Measurements from ENCODE around the gene KRT6C.
"Not testable (repeated sequence)": the region's sequence is repeated elsewhere in the genome, so short reads cannot be mapped to it uniquely, and the experiment has no call there.

KRT6C gene

DNA sequence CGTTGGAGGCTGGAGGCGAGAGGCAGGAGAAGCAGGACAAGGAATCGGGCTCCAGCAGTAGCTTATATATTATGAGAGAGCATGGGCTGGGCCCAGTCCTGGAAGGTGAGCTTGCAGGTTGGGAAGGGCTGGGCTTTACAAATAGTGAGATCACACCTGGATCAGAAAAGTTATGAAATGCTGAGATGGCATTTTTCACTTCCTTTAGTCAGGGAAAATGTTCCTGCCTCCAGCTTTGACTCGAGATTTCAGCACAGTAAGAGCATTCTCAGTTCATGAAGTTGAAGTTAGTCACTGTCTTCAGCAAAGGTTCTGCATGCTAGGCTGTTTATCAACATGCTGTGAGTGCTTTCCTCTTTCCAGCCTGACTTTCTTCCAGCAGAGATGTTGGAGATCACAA lies at the start of gene KRT6C:
Gene KRT6C, minus strand, starts transcription at position 38 of the 400 bp plus-strand sequence. CDS start 68 bp downstream, outside the sequence.
- DNase-seq (ENCODE audit: low read depth in 2 of 2) = no peak

DNA sequence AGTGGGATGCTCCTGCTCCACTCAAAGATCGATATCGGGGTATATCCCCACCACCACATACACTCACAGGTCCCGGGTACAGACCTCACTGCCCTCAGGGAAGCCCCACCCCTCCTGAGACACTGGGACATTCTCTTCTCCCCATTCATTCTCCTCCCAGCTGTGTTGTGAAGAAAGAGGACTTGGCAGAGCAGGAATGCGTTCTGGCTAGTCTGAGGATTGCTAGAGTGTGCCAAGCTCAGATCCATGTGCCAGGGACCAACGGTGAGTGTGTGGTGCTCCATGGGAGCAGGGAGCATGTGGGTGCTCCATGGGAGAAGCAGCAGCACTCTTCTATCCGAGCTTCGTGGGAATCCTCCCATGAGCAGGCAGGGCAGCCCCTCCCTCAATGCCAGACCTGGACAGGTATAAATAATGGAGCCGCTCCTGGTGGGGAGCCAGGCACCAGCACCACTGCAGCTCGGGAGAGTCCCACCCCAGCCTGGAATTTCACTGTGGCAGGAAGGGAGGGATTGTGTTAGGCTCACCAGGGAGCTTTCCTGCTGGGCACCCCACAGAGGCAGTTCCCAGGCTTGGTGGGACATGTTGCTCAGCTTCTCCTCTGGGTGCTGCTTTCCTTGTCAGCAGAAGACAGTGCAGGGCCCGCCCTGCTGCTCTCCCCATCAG lies 48.9 kb upstream of the KRT6C start:
- no peak for DNase-seq (ENCODE audit: low read depth in 2 of 2)

DNA sequence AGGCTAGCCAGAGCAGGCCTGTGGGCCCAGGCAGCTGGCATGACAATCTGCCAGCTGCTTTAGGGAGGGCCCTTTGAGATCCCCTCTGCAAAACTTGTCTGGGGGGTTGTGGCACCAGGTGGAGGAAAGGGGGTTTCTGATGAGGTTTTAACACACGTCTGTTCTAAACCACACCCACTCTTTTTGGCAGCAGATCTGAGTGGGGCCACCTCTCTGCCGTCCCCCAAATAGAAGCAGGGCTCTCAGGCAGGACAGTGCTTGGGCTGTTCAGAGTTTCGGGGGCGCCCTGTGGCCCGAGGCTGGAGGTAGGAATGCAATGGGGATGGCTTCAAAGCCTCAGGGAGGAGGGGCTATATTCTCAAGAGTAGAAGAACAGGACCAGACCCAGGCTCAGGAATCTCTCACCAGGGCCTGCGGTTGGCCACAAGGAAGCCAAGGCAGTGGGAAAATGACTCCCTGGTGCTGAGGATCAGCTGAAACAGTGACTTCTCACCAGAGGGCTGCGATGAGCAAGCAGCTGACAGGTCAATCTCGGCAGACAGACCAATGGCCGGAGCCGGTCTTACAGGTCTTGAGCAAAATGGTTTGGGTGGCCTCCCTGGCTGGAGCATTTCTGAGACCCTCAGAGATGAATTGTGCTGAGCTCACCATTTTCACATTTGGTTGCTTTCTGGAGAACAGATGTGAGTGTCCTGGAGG lies 48.1 kb upstream of the KRT6C start:
- DNase-seq (ENCODE audit: low read depth in 2 of 2) = no peak

DNA sequence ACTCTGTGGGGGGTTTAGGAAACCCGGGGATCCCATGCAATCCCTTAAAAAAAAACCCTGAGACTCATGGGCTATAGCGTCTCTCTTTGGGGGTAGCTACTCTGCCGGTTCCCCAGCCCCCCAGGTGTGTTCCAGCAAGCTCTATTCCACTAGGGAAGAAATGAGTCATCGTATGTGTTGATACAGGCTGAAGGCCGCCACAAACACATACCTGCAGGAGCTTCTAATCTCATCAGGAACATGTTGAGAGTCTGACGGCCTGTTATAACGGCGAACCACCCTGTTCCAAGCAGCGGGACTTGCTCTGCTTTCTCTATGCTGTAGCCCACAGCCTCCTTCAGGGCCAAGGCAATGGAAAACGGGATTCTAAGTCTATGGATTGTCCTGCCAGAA lies 47.6 kb upstream of the KRT6C start:
- no peak for DNase-seq (ENCODE audit: low read depth in 2 of 2)

DNA sequence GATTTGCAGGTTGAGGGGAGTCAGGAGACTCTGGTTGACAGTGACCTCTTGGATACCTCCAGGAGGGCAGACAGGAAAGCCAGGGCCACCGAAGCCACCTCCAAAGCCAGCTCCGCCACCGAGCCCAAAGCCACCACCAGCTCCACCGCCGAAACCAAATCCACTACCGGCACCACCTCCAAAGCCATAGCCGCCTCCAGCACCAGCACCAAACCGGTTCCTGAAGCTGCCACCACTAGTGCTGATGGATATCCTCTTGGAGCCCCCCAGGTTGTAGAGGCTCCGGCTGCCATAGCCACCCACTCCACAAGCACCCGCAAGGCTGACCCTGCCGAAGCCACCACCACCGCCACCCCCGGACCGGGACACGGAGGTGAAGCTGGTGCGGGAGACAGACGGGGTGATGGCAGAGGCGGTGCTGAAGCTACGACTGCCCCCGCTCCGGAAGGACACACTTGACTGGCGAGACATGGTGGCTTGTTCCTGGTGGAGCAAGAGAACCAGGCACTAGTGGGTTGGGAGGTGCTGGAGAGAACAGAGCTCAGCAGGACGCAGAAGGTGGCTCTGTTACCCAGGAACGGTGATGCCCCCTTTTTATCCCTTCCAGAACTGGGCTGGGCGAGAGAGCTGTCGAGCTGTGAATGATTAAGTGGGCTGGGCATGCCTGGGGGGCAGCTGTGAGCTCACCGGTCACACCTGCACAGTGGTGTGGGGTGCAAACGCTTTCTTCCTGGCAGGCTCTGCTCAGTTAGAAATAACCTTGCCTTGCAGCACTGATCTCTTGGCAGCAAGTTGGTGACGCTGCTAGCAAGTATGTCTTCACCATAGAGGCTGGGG lies 46.4 kb upstream of the KRT6C start, which contains the start of gene KRT5:
Gene KRT5, minus strand, starts transcription at position 569 of the 837 bp plus-strand sequence. Its CDS starts 98 bp downstream, at position 471.
- no peak for DNase-seq (ENCODE audit: low read depth in 2 of 2)

DNA sequence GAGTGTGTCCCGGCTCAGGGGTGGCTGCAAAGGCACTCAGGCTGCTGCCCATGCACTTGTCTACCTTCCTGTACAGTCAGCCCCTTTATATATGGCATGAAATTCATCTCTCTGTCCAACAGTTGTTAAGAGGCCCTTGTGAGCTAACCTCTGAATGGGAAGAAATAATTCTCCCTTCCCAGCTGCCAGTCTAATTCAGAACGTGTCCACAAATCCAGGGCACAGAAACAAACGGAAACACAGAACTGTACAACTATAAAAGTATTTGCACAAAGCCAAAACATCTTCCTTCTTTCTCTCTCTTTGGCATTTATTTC lies 45.7 kb upstream of the KRT6C start:
- no peak for DNase-seq (ENCODE audit: low read depth in 2 of 2)

DNA sequence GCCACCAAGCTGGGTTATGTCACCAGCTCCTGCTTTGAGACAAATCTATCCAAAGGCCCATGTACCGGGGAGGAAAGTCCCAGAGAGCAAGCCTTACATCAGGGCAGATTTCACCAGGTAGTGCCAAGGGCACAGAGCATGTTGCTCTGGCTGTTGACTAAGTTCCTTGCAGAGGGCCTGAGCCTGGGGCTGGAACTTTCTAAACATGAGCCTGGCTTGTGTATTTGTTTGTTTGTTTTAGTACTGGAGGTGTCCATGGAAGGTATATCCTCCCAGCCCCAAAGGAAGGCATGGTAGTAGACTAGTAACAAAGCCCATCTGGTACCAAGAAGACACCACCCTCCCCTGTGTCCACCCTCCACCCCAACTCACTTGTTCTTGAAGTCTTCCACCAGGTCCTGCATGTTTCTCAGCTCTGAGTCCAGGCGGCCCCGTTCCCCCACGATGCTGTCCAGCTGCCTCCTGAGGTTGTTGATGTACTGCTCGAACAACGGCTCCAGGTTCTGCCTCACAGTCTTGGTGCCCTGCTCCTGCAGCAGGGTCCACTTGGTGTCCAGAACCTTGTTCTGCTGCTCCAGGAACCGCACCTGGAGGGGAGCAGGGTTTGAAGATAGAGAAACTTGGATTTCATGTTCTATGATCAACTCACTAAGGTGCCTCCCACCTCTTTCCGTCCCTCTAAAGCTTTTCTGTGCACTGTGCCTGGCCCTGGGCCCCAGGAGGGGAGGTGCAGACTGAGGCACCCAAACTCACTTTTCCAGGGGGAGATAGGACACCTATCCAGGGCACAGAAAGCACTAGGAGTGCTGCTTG lies 45.2 kb upstream of the KRT6C start:
- DNase-seq (ENCODE audit: low read depth in 2 of 2) = no peak

DNA sequence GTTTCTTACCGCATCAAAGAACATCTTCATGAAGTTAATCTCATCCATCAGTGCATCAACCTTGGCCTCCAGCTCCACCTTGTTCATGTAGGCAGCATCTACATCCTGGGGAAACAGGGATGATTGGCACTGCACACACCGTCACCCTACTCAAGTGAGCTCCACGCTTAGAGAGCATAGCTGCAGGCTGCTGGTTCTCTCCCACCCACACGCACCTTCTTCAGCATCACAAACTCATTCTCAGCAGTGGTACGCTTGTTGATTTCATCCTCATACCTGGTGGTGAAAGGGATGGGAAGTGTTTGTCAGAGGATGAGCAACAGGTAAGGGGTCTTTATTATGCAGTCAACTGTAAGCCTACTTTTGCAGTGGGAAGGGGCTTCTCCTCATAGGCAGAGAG lies 44.3 kb upstream of the KRT6C start:
- no peak for DNase-seq (ENCODE audit: low read depth in 2 of 2)

DNA sequence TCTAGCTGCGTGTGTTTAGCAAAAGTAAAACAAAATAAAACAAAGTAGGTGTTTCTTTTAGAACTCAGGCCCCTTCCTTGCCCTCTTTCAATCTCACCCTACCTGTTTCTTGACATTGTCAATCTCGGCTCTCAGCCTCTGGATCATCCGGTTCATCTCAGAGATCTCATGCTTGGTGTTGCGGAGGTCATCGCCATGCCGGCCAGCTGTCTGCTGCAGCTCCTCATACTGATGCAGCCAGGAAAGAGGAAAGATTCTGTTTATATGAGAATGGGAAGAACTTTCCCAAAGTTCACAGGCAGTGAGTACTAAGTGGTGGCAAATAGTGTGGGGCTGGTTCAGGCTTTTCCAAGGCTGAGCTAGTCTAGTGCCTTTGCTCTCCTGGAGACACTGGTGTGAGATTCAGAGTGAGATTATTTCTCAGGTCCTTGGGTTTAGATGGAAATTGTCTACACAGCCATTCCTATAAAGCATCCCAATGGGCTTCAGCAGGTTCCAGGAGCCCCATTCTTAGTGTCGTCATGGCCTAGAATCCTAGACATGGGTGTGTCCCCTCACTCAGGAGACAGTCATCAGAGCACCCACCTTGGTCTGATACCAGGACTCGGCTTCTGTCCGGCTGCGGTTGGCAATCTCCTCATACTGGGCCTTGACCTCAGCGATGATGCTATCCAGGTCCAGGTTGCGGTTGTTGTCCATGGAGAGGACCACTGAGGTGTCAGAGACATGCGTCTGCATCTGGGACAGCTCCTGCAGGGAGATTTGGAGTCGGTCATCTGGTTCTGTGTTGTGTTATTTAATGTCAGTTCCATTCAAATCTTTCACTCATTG lies 43.6 kb upstream of the KRT6C start:
- DNase-seq (ENCODE audit: low read depth in 2 of 2) = no peak

DNA sequence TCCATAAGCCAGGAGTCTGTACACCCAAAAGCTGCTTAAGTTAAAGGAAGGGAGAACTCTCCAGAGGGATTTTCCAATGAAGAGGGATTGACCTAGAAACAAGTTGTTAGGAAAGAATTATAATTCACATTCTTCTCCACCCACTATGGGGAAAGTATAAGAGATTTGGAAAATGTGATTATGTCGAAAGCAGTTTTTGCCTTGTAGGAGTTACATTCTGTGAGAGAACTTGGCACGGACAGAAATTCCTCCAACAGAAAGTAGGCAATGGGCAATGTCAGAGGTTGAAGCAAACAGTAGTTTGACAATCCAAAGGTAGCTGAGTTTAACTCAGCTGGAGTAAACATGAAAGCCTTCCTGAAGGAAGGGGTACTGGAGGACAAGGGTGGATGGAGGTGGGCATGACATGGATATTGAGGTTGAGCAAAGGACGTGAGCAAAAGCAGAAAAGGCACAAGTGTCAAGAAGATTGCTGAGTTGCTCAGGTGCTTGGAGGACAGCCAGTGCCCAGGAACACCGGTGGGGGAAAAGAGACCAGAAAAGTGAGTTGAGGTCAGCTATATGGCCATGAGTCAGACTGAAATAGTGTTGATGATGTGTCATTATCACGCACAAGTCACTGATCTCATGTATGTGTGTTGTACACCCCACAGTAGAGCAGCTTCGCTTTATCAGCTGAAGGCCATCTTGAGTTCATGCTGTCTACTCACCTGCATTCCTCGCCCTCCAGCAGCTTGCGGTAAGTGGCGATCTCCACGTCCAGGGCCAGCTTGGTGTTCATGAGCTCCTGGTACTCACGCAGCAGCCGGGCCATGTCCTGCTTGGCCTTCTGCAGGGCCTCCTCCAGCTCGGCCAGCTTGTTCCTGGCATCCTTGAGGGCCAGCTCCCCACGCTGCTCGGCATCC lies 42.6 kb upstream of the KRT6C start:
- DNase-seq (ENCODE audit: low read depth in 2 of 2) = no peak

DNA sequence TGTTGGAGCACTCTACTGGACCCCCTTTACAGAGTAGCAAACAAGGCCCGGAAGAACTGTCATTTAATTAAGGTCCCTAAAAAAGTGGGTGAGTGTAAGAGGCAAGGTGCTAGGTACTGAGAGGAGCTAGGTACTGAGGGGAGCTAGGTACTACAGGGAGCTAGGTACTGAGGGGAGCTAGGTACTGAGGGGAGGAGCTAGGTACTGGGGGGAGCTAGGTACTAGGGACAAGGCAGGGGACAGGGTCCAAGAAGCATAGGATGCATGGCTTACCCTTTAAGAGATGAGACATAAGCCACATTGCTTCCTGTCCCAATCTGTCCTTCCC lies 41.7 kb upstream of the KRT6C start:
- DNase-seq (ENCODE audit: low read depth in 2 of 2) = no peak

DNA sequence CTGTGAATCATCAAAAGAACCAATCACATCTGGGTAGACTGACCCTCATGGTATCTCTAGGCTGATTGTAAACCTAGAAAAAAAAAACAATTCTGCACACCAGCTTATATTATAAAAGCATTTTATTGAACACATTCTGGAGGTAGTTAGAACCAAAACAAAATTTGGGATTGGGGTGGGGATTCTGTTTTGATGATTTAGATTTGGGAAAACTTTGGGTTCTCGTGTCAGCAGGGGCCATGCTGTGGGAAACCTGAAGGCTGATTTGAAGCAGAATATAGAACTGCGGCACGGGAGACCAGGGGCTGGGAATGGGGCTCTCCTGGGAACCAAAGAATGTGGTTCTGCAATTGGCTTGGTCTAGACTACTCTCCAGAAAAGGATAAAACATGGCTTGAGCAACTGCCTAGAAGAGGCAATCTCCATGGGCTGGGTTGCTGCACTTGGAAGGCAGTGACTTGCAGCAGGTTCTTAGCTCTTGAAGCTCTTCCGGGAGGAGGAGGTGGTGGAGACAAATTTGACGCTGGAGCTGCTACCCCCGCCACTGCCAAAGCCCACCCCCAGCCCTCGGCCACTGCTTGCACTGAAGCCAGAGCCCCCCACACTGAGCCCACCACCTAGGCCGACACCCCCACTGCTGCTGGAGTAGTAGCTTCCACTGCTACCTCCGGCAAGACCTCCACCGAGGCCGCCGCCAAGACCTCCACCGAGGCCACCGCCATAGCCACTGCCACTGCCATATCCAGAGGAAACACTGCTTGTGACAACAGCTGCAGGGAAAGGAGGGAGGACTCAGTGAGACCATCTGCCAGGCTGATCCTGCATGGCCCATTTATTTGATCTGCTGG lies 41.1 kb upstream of the KRT6C start:
- no peak for DNase-seq (ENCODE audit: low read depth in 2 of 2)

DNA sequence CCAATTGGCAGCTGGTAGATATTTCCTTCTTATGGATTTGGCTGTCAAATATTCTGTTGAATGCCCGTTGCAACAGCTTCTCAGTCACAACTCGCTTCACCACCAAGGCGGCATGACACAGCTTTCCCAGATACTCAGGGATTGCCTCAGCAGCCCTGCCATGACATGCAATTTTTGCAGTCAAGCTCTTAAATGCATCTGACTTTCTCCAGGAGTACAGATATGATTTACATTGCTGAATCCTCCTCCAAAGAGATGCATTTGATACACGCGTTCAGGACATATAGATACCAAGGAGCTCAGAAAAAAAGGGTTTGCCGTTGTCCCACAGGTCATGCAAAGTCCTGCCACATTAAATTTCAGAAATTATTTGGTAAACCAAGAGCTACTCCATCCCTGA lies 40.1 kb upstream of the KRT6C start:
- DNase-seq (ENCODE audit: low read depth in 2 of 2) = no peak

DNA sequence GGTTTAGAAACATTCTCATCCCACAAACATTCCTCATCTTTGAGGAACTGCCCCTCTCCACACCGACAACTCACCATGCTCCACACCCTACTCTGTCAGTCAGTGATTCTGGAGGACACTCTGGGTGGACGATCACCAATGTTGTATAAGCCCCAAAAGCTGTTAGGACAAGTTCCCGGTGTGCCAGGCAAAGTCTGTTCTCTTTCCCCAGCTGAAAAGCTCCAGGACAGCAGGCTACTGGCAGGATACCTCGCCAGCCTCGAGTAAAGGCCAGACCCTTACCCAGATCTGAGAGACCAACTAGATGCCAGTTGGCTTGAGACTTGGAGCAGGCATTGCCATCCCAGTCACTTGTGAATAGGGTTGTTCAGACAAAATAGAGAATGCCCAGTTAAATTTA lies 34.6 kb upstream of the KRT6C start:
- DNase-seq (ENCODE audit: low read depth in 2 of 2) = no peak

DNA sequence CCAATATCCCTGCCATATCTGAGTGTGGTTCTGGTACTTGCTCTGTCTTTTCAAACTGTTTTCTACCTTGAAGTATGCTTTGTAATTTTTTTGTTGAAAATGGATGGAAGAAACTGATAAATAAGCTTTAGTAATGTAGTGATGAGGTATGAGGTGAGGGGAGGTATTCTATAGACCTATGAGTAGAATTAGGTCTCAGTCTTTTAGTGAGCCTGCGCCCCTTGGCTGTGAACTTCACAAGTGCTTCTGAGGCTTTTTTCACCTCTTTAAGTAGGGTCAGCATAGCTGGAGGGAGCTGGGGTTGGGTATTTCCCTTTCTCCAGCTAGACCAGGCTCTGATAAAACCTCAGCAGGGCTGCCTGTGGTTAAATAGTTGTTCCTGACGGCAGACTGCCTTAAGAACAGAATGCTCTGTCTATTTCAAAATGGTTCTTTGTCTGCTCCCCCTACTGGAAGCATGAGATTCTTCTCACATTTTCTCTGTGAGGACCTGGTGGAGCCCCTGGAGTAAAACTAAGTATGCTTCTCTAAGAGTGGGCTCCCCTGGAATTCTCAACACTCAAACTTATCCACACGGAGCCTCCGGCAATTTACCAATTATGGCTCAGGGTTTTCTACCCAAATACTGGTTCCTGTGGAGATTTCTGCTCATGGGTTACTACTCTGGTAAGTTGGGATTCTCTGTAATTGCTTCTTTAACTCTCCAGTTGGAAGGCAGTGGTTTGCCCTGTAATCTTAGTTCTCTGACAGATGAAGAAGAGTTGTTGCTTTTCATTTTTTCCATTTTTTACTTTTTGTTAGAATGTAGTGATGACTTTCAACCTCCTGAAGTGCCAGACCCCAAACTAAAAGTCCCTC lies 33.5 kb upstream of the KRT6C start:
- DNase-seq (ENCODE audit: low read depth in 2 of 2) = no peak

DNA sequence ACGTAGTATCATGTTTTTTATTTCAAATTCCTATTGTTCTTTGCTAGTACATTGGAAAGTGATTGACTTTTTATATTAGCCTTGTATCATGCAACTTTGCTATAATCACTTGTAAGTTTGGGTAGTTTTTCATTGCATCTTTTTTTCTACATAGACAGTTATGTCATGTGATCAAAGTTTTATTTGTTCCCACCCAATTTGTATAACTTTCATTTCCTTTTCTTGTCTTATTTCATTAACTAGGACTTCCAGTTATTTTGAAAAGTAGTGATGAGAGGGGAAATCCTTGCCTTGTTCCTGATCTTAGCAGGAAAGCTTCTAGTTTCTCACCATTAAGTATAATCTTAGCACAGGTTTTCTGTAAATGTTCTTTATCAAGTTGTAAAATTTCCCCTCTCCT lies 29.3 kb upstream of the KRT6C start:
- DNase-seq (ENCODE audit: low read depth in 2 of 2) = no peak

DNA sequence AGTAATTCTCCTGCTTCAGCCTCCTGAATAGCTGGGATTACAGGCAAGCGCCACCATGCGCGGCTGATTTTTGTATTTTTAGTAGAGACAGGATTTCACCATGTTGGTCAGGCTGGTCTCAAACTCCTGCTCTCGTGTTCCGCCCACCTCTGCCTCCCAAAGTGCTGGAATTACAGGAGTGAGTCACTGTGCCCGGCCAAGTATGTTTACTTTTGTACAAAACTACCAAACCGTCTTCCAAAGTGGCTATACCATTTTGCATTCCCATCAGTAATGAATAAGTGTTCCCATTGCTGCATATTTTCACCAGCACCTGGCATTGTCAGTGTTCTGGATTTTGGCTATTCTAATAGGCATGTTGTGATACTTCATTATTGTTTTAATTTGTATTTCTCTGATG lies 27.9 kb upstream of the KRT6C start:
- DNase-seq (ENCODE audit: low read depth in 2 of 2) = no peak

DNA sequence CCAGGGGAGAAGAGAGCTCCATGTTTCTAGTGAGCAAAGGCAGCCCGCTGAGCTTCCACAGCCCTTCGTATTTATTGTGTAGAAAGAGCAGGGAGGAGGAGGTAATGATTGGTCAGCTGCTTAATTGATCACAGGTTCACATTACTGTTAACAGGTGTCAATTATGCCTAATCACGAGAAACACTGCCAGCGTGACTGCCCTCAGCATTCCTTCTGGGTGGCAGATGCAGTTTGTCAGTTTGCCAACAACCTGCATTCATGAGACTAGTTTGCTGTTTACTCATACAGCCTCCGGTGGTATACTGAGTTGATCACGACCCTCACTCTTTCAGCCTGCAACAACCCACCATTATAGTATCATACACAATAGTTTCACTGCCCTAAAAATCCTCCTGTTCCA lies 27.0 kb upstream of the KRT6C start:
- DNase-seq (ENCODE audit: low read depth in 2 of 2) = not testable (repeated sequence)
